Gastroesophageal sphincter (tissue), 4 donors: ENCODE data around the gene GPSM3. TPM values are rescaled to one million over a fixed set of nuclear protein-coding genes. Genes with fewer than 3 reads are reported as not detected.
A peak's percentile ranks its signal among the peaks of the same experiment; 100 is the strongest.

ENCODE experiments used
- ATAC-seq: fragments of 150-250 bp; one replicate; pipeline ENCODE4 v1.9.1; 2016; ENCODE audit warnings: mild to moderate bottlenecking, moderate library complexity
- H3K27ac ChIP-seq, 4 donors: fragments of 200-600 bp; sonication (generic) in 3 of 4; 1 replicate in 3 of 4; 2 replicates in 1 of 4; pipeline ENCODE4 v1.5.1; 2016 to 2019
- H3K27me3 ChIP-seq: fragments of 200-600 bp; sonication (generic); one replicate; pipeline ENCODE4 v1.5.1; 2019
- H3K36me3 ChIP-seq, 2 donors: fragments of 200-600 bp; sonication (generic); one replicate each; pipeline ENCODE4 v1.5.1; 2019; ENCODE audit warnings: control low read depth in 1 of 2
- H3K4me1 ChIP-seq, 3 donors: fragments of 200-600 bp; sonication (generic); 1 replicate in 2 of 3; 2 replicates in 1 of 3; pipeline ENCODE4 v1.5.1; 2016 to 2019; ENCODE audit warnings: control low read depth in 2 of 3
- H3K4me3 ChIP-seq, 2 donors: fragments of 200-600 bp; sonication (generic); one replicate each; pipeline ENCODE4 v1.5.1; 2019; ENCODE audit warnings: mild to moderate bottlenecking in 1 of 2, moderate library complexity in 1 of 2
- H3K9me3 ChIP-seq, 3 donors: fragments of 200-600 bp; sonication (generic); one replicate each; pipeline ENCODE4 v1.5.1; 2017 to 2019; ENCODE audit warnings: control low read depth in 2 of 3
- CTCF ChIP-seq, 4 experiments: fragments of 200-600 bp in 2 of 4; fragments of 450-650 bp in 2 of 4; sonication (generic) in 1 of 4; IDR thresholded peaks; one replicate each; pipeline ENCODE4 v1.5.1; 2017 to 2019; ENCODE audit warnings: antibody characterized with exemption in 4 of 4, mild to moderate bottlenecking in 2 of 4, moderate library complexity in 2 of 4
- EP300 ChIP-seq: sonication (generic); formaldehyde crosslinking; IDR thresholded peaks from one replicate; pipeline ENCODE4 v1.6.1; 2017; ENCODE audit warnings: antibody characterized with exemption, mild to moderate bottlenecking
- POLR2A ChIP-seq, 2 donors: fragments of 450-650 bp; IDR thresholded peaks; one replicate each; pipeline ENCODE4 v1.6.1; 2017; ENCODE audit warnings: antibody characterized with exemption in 2 of 2, mild to moderate bottlenecking in 2 of 2, moderate library complexity in 1 of 2
- POLR2AphosphoS5 ChIP-seq: sonication (generic); formaldehyde crosslinking; IDR thresholded peaks from one replicate; pipeline ENCODE4 v1.6.1; 2017; ENCODE audit warnings: antibody characterized with exemption
- WGBS, 2 donors: methylation state at CpG; one replicate each; pipeline ENCODE4 v1.1.5; 2018; ENCODE audit warnings: low coverage in 1 of 2; 5-methylcytosine and 5-hydroxymethylcytosine counted together
- total RNA-seq, 4 donors: library from RNA; depleted of rRNA; stranded (reverse); fragments of >200 nt; gene quantifications; one replicate each; pipeline ENCODE4 v1.1.0, GENCODE V29; 2016

The GPSM3 gene
- total RNA-seq, 4 donors from 2014 or later = 0.93 to 16.3 (median 9.0) TPM

GRCh38 chr6:32190911-32191677 is 1.3 kb downstream of the GPSM3 start:
- Histone ChIP-seq H3K4me1 (peaks cover 0 to 83% (median 37%) of the 10 kb centered on the region in 3 donors), H3K36me3 (peaks cover 0 to 21% of the 10 kb centered on the region in 2 donors), H3K27me3 (no peaks in the 10 kb centered on the region), H3K4me3 (peak overlapping the region; percentile 89 to 98), H3K9me3 (no peaks in the 10 kb centered on the region), H3K27ac (peak overlapping the region; percentile 97 to 99 (median 98))
- 67% methylated on average over 3 of the region's 8 CpGs; no CpG with 5 or more reads in 1 of the 2 donors for WGBS, 2 donors
- no peak for TF ChIP-seq POLR2A (IDR thresholded peaks at IDR 0.05)
- TF ChIP-seq EP300 = no peak
- no peak for TF ChIP-seq CTCF (IDR thresholded peaks at IDR 0.05)
- no peak for TF ChIP-seq POLR2AphosphoS5
- ATAC-seq = no peak

GRCh38 chr6:32190054-32190851 is 2.2 kb downstream of the GPSM3 start, which contains the start of gene PBX2:
Gene PBX2 (minus strand): TSS chr6:32190202. CDS start chr6:32189915, 287 bp downstream.
- Histone ChIP-seq H3K4me3 (peak within 1 kb of the TSS; percentile 89 to 98), H3K27ac (peak within 1 kb of the TSS; percentile 97 to 99 (median 98)), H3K9me3 (no peaks in the 10 kb centered on the region), H3K27me3 (no peaks in the 10 kb centered on the region), H3K4me1 (peaks cover 0 to 88% (median 41%) of the 10 kb centered on the region in 3 donors), H3K36me3 (peaks cover 0 to 23% of the 10 kb centered on the region in 2 donors)
- peak; percentile 74 for ATAC-seq
- WGBS, 2 donors = 0% methylated on average over 3 to 8 of the region's 23 CpGs
- TF ChIP-seq EP300 (no peak), CTCF (IDR thresholded peaks at IDR 0.05) (no peak), POLR2AphosphoS5 (peak; percentile 44), POLR2A (IDR thresholded peaks at IDR 0.05) (peak; percentile 52 to 73)

- Histone ChIP-seq H3K27ac (peak overlapping the region; percentile 97 to 99 (median 98)), H3K4me1 (peaks cover 0 to 88% (median 38%) of the 10 kb centered on the region in 3 donors), H3K27me3 (no peaks in the 10 kb centered on the region), H3K4me3 (peak overlapping the region; percentile 89 to 98), H3K9me3 (no peaks in the 10 kb centered on the region), H3K36me3 (peaks cover 0 to 23% of the 10 kb centered on the region in 2 donors)
- WGBS, 2 donors = 0% methylated on average over 1 of the region's 23 CpGs; no CpG with 5 or more reads in 1 of the 2 donors
- no peak for TF ChIP-seq EP300
- no peak for TF ChIP-seq POLR2A (IDR thresholded peaks at IDR 0.05)
- no peak for TF ChIP-seq CTCF (IDR thresholded peaks at IDR 0.05)
- TF ChIP-seq POLR2AphosphoS5 = no peak
- no peak for ATAC-seq
Measured at GRCh38 chr6:32189742-32190053, 2.7 kb downstream of the GPSM3 start.

GRCh38 chr6:32189069-32189741 is 3.2 kb downstream of the GPSM3 start:
- TF ChIP-seq CTCF (IDR thresholded peaks at IDR 0.05) (no peak), POLR2A (IDR thresholded peaks at IDR 0.05) (no peak), EP300 (no peak), POLR2AphosphoS5 (no peak)
- WGBS, 2 donors = 0 to 4% methylated on average over 6 of the region's 10 CpGs
- Histone ChIP-seq H3K27ac (peak overlapping the region; percentile 97 to 99 (median 98)), H3K4me3 (peak overlapping the region; percentile 89 to 98), H3K4me1 (peaks cover 0 to 88% (median 34%) of the 10 kb centered on the region in 3 donors), H3K36me3 (peaks cover 0 to 23% of the 10 kb centered on the region in 2 donors), H3K9me3 (no peaks in the 10 kb centered on the region), H3K27me3 (no peaks in the 10 kb centered on the region)
- no peak for ATAC-seq
